ENCODE results near the gene ATG5.

DNA sequence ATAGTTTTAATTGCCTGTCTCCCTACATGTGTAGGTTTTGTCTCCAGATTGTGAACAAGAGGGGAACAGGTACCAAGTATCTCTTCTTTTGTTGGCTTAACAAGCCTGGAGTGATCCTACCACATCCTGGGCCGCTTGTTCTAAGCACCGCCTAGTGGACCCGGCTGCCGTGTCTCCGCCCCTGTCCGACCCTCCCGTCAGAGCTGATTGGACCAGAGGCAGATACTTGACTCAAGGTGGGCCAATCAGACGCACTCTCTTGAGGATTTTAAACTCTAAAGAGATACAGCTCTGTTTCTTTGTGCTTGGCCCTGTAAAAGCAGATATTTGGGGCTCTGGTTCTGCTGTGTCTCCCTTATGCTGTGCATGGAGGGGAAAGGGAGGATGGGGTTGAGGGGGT lies 171.2 kb downstream of the ATG5 start:
- no peak for TF ChIP-seq CTCF (IDR thresholded peaks at IDR 0.05)
- TF ChIP-seq POLR2A (IDR thresholded peaks at IDR 0.05) = no peak
- no peak for TF ChIP-seq POLR2AphosphoS5 (IDR thresholded peaks at IDR 0.05)
